GM21737 (cell line): ENCODE data around the gene ING4.

Source experiments
- ATAC-seq: cut with Tn5 transposase; IDR thresholded peaks from one replicate; pipeline ENCODE4 v1.9.1; 2021; ENCODE audit warnings: mild to moderate bottlenecking, moderate library complexity; ENCODE audit not compliant: unreplicated experiment

ING4 gene

DNA sequence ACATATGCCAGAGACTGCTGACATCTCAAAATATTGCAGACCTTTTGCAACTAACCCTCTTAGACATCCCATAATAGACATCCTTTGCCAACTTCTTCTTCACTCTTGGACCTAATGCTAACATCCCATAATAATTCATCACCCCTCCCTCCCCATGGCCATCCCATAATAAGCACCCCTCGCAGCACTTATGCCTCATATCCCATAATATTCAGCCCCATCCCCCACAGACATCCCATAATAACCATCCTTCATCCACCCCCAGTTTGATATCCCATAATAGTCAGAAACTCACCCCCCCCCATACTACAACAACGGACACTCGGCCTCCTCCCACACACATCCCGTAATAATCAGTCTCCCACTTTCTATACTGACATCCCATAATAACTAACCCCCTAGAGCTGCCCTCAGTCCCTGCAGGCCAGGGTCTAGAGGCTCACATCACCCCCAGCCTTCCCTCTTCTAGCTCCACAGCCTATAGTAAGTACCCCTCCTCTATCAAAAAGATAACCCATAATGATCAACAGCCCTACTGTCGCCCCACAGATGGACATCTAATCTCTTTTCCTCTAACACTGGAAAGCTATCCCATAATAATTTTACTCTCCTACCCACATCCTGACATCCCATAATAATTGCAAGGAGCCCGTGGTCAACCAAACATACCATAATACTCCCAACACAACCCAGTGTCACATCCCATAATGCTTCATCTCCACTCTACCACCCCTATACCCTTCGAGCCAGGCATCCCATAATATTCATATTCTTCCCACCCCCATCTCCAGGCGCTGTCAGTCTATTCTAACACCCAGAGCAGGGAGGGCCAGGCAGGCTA lies 54.9 kb downstream of the ING4 start:
- ATAC-seq, result no peak

- no peak for ATAC-seq
Observed at GRCh38 chr12:6606331-6607131, 56.4 kb downstream of the ING4 start.

DNA sequence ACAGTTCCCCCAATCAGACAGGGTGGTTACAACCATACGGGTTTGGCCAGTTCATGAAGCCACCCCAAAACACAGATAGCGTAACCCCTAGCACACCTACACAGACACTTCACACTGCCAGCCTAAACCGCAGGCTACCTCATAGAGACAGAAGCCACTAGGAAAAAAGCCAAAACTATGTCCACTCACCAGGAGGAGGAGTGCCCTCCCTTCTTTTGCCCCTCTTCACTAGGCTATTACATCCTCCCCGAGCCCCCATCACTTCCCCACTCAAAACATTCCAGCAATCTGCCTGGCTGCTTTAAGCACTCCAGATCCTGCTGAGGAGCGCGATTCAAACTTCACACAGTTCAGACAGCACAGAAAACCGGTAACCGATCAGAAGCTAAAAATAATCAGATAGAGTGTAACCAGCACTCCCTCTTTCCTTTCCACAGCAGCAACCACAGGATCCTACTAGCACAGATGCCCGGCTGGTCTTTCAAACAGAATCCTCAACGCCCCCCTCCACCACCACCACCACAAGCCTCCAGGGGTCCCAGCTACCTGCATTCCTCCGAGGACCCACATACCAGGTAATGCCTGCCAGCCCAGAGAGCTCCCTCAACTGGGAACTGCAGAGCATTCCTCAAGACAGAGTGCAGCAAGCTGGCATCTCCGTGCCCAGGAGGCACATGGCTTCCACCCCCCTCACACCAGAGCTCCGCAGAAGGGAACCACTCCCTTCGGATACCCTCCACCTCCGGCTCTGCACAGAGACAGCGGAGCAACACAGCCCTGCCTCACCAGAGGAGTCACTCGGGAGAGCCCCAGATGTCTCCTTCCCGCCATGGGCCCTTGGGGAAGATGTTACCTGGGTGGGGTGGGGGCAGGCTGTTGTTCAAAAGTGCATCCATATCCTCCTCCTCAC lies 57.2 kb downstream of the ING4 start:
- no peak for ATAC-seq

GRCh38 chr12:6604259-6605029 lies 58.5 kb downstream of the ING4 start:
- ATAC-seq, result no peak

DNA sequence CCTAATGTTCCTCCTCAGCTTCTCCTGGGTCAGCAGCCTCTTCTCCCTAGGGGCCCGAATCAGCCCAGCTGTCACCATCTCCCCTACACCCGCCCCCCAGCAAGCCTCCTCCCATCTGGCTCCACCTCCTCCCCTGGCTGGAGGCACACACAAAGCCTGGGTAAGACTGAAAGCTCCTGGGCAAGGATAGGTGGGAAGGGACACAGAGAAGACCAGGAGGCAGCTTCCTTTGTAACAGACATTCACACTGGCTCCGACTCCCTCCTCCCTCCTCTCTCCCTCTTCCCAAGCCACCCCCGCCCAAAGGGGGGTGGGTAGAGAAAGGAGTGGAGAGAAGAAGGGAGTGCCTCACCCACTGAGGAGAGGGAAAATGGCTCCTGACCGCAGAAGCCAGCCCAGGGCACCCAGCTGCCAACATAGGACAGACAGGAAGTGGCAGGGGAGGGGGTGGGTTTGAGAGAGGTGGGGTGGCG lies 59.8 kb downstream of the ING4 start:
- ATAC-seq, result no peak

GRCh38 chr12:6602526-6602925 lies 60.4 kb downstream of the ING4 start:
- ATAC-seq, result no peak
